Immature natural killer cell (primary cell): Measurements from ENCODE around the gene LNP1. TPM values are rescaled to one million over a fixed set of nuclear protein-coding genes. Genes with fewer than 3 reads are reported as not detected.
"Not testable (repeated sequence)": the region's sequence is repeated elsewhere in the genome, so short reads cannot be mapped to it uniquely, and the experiment has no call there.

Experiments used
- DNase-seq, 3 donors: peaks; one replicate each; pipeline ENCODE4 v3.0.0; 2022; ENCODE audit warnings: mixed read lengths in 1 of 3
- H3K27ac Mint-ChIP-seq, 6 donors: one replicate each; pipeline ENCODE4 v1.8.0; 2020; ENCODE audit warnings: mixed read lengths in 6 of 6, mild to moderate bottlenecking in 5 of 6, inconsistent platforms in 4 of 6, moderate library complexity in 3 of 6
- H3K27me3 Mint-ChIP-seq, 3 donors: one replicate each; pipeline ENCODE4 v1.8.0; 2020 to 2021; ENCODE audit warnings: low read depth in 3 of 3, mild to moderate bottlenecking in 3 of 3, mixed read lengths in 3 of 3, moderate library complexity in 3 of 3, inconsistent platforms in 1 of 3
- H3K36me3 Mint-ChIP-seq, 3 donors: one replicate each; pipeline ENCODE4 v1.8.0; 2020; ENCODE audit warnings: mixed read lengths in 3 of 3, inconsistent platforms in 2 of 3, mild to moderate bottlenecking in 2 of 3
- H3K4me1 Mint-ChIP-seq, 2 donors: one replicate each; pipeline ENCODE4 v1.8.0; 2020; ENCODE audit warnings: inconsistent platforms in 2 of 2, mild to moderate bottlenecking in 2 of 2, mixed read lengths in 2 of 2, moderate library complexity in 1 of 2
- H3K4me3 Mint-ChIP-seq, 5 donors: one replicate each; pipeline ENCODE4 v1.8.0; 2020; ENCODE audit warnings: mild to moderate bottlenecking in 5 of 5, mixed read lengths in 5 of 5, inconsistent platforms in 3 of 5, moderate library complexity in 3 of 5
- H3K9me3 Mint-ChIP-seq, 6 donors: one replicate each; pipeline ENCODE4 v1.8.0; 2020; ENCODE audit warnings: mild to moderate bottlenecking in 6 of 6, mixed read lengths in 6 of 6, inconsistent platforms in 4 of 6, moderate library complexity in 3 of 6
- polyA plus RNA-seq, 3 donors: library from polyadenylated mRNA; unstranded; fragments of 300-500 nt; fragmentation: Illumina TruSeq; gene quantifications; one replicate each; pipeline ENCODE4 v1.2.3, GENCODE V29; 2021

LNP1 gene
- polyA plus RNA-seq, 3 donors from 2014 or later, result 0.47 to 1.7 (median 0.93) TPM

DNA sequence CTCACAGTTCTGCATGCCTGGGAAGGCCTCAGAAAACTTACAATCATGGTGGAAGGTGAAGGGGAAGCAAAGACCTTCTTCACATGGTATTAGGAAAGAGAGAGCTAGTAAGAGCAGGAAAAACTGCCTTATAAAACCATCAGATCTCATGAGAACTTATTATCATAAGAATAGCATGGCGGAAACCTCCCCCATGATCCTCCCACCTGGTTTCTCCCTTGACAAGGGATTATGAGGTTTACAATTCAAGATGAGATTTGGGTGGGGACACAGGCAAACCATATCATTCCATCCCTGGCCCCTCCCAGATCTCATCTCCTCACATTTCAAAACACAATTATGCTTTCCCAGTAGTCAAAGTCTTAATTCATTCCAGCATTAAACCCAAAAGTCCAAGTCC lies 56.5 kb downstream of the LNP1 start:
- no peak for DNase-seq
- Mint-ChIP-seq H3K4me3 (no peak overlapping the region), H3K27ac (no peak overlapping the region), H3K4me1 (no peaks in the 10 kb centered on the region), H3K27me3 (no peaks in the 10 kb centered on the region), H3K9me3 (no peaks in the 10 kb centered on the region), H3K36me3 (no peaks in the 10 kb centered on the region)

DNA sequence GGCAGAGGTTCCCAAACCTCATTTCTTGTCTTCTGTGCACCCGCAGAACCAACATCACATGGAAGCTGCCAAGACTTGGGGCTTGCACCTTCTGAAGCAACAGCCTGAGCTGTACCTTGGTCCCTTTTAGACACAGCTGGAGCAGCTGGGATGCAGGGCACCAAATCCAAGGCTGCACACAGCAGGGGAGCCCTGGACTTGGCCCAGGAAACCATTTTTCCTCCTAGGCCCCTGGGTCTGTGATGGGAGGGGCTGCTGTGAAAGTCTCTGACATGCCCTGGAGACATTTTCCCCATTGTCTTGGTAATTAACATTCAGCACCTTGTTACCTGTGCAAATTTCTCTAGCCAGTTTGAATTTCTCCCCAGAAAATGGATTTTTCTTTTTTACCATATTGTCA lies 57.5 kb downstream of the LNP1 start:
- H3K27ac Mint-ChIP-seq, result no peak overlapping the region

DNA sequence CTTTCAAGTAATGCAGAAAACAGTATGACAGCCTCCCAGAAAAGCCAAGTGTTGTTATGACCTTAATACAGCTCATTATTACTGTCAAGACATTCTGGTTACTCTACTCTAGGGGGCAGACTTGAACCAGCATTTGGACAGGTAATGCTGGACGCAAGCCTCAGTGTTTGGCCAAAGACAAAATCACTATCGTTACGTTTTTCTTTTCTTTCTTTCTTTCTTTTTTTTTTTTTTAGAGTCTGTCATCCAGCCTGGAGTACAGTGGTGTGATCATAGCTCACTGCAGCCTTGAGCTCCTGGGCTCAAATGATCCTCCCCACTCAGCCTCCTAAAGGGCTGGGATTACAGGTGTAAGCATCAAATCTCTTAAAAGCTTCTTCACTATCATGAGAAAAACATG lies 61.7 kb downstream of the LNP1 start:
- Mint-ChIP-seq H3K27ac (no peak overlapping the region), H3K4me1 (no peaks in the 10 kb centered on the region), H3K9me3 (no peaks in the 10 kb centered on the region), H3K36me3 (no peaks in the 10 kb centered on the region), H3K4me3 (no peak overlapping the region), H3K27me3 (peaks cover 0 to 4% (median 1%) of the 10 kb centered on the region in 3 donors)
- DNase-seq, result peak; percentile 6 to 10 (median 7)

More for the DNA sequence above, 57.5 kb downstream of the LNP1 start:
- Mint-ChIP-seq H3K36me3 (no peaks in the 10 kb centered on the region), H3K4me3 (no peak overlapping the region), H3K9me3 (no peaks in the 10 kb centered on the region), H3K27me3 (peaks cover 0 to 4% (median 0%) of the 10 kb centered on the region in 3 donors), H3K4me1 (no peaks in the 10 kb centered on the region)
- no peak for DNase-seq

DNA sequence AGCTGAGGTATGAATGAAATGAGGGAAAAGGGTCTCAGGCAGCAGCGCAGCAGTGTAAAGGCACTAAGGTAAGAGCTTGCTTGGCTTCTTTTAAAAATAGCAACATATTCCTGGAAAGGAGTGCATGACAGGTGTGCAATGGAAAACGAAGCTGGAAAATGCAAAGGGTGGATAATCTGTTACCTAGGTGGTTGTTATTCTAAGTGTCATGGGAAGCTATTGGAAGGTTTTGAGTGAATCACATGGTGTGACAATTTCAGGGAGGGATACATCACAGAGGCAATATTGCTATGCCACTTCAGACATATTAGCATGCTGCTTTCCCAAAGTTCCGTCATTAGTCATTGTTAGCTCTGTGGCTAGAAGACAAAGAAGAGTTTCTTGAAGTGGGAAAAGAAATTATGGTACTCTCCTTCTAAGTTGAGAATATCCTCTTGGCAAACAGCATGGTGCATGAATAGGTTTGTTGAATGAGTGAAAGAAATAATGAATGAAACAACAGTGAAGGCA lies 62.4 kb downstream of the LNP1 start:
- H3K9me3 Mint-ChIP-seq, result peaks cover 0 to under 1% (median 0%) of the 10 kb centered on the region in 6 donors
- H3K27me3 Mint-ChIP-seq, result peaks cover 1 to 4% (median 1%) of the 10 kb centered on the region in 3 donors
- no peak overlapping the region for H3K4me3 Mint-ChIP-seq
- no peak for DNase-seq
- no peaks in the 10 kb centered on the region for H3K4me1 Mint-ChIP-seq
- no peak overlapping the region for H3K27ac Mint-ChIP-seq
- H3K36me3 Mint-ChIP-seq, result no peaks in the 10 kb centered on the region

DNA sequence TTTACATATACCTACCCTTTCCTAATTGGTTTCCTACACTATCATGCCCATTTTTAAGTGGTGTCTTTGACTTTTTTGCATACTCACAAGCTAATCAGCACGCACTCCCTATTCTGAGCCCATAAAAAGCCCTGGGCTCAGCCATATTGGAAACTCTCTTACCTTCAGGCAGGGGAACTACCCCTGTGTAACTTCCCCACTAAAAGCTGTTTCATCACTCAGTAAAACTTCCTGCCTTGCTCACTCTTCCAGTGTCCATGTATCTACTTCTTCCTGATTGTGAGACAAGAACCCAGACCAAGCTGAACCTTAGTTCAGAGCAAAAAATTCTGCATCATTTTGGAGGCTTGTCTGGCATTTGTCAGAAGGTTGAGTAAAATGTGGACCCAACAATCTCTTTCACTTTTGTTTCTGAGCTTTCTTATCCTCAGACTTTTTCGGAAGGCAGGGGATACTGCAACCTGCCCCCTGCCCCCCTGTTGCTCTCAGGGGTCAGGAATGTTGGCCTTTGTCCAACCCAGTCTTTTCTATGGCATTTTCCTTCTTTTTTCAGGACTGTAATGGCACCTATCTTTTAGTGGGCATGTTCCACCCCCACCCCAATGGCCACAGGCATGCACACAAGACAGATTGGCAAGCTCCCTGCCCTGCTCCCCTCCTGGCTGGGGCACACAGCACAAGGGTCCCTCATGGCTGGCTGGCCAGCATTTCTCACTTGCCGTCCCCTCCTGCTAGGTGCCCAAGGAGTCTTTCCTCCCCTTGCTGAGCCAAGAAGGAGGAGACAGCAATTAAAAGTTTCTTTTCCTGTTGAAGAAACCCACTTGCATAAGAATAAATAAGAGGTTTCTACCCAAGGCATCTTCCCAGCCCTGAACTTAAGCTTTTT lies 64.8 kb downstream of the LNP1 start:
- no peak overlapping the region for H3K4me3 Mint-ChIP-seq

DNA sequence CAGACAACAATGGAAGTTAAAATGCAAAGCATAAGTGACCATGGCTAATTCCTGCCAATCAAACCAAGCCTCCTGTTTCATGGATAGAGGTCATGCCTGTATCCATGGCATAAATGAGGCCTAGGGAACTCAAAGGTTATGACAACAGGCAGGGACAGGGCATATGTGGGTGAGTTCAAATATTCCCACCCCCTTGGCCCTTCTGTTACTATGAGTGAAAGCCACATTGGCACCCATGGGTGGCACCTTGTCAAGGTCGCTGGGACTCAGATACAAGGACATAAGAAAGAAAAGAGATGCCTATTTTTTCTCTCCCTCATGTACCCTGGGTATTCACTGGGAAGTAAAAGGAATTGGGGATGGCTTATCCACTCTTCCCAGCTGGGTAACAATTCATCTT lies 65.8 kb downstream of the LNP1 start:
- Mint-ChIP-seq H3K27ac (no peak overlapping the region), H3K27me3 (peaks cover 1 to 7% (median 3%) of the 10 kb centered on the region in 3 donors), H3K4me1 (no peaks in the 10 kb centered on the region), H3K9me3 (peaks cover 0 to 7% (median 0%) of the 10 kb centered on the region in 6 donors), H3K4me3 (no peak overlapping the region), H3K36me3 (no peaks in the 10 kb centered on the region)
- DNase-seq, result no peak

More for the DNA sequence above, 64.8 kb downstream of the LNP1 start:
- Mint-ChIP-seq H3K27ac (no peak overlapping the region), H3K36me3 (no peaks in the 10 kb centered on the region), H3K9me3 (peaks cover 0 to 7% (median 0%) of the 10 kb centered on the region in 6 donors), H3K27me3 (peaks cover 1 to 7% (median 3%) of the 10 kb centered on the region in 3 donors), H3K4me1 (no peaks in the 10 kb centered on the region)
- DNase-seq, result no peak

DNA sequence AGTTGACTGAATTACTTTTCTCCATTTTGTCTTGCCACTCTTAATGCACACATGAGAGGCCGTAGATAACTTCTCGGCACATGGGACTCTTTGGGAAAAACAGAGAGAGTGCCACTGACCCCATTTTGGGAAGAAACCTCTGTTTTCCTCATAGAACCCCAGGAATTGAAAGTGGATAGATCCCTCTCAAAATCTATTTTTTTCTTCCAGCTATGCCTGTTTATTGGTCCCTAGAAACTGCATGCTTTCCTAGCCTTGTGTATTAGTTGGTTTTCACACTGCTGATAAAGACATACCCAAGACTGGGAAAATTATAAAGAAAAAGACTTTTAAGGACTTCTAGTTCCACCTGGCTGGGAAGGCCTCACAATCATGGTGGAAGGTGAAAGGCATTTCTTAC lies 67.3 kb downstream of the LNP1 start:
- H3K9me3 Mint-ChIP-seq, result peaks cover 0 to 7% (median 0%) of the 10 kb centered on the region in 6 donors
- no peaks in the 10 kb centered on the region for H3K36me3 Mint-ChIP-seq
- no peak overlapping the region for H3K4me3 Mint-ChIP-seq
- H3K4me1 Mint-ChIP-seq, result no peaks in the 10 kb centered on the region
- no peak overlapping the region for H3K27ac Mint-ChIP-seq
- DNase-seq, result no peak
- peaks cover 1 to 3% (median 2%) of the 10 kb centered on the region in 3 donors for H3K27me3 Mint-ChIP-seq

DNA sequence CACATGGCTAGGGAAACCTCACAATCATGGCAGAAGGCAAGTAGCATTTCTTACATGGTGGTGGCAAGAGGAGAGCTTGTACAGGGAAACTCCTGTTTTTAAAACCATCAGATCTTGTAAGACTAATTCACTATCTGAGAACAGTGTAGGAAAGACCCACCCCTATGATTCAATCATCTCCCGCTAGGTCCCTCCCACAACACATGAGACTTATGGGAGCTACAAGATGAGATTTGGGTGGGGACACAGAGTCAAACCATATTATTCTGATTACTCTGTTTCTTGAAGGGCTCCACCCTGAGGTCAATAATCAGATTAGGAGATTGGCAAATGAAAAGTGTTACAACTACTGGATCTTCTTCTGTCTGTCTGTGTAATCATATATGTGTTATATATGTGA lies 69.6 kb downstream of the LNP1 start:
- no peak overlapping the region for H3K27ac Mint-ChIP-seq
- H3K9me3 Mint-ChIP-seq, result peaks cover 0 to 7% (median 0%) of the 10 kb centered on the region in 6 donors
- no peaks in the 10 kb centered on the region for H3K36me3 Mint-ChIP-seq
- H3K4me3 Mint-ChIP-seq, result no peak overlapping the region
- no peak for DNase-seq
- H3K27me3 Mint-ChIP-seq, result peaks cover 0 to 4% (median 2%) of the 10 kb centered on the region in 3 donors
- no peaks in the 10 kb centered on the region for H3K4me1 Mint-ChIP-seq

DNA sequence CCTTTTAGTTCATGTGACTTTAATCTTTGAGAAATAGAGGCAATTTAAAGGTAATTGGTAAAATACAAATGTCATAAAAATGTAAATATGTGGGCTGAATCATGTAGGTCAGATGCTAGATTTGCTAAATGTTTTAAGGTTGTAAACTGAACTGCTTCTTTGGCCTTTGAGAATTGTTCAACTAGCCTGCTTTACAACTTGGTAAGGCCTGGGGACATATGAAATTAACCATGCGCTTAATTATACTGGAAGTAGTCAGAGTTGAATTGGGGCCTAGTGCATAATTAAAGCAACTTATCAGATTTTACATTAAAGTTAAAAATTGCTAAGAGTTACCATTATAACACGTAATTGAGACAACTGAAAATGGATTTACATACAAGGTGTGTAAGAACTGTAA lies 70.1 kb downstream of the LNP1 start:
- Mint-ChIP-seq H3K27ac (no peak overlapping the region), H3K9me3 (peaks cover 0 to 7% (median 0%) of the 10 kb centered on the region in 6 donors), H3K27me3 (peaks cover 0 to 4% (median 4%) of the 10 kb centered on the region in 3 donors), H3K4me3 (no peak overlapping the region), H3K4me1 (no peaks in the 10 kb centered on the region), H3K36me3 (no peaks in the 10 kb centered on the region)
- DNase-seq, result no peak

DNA sequence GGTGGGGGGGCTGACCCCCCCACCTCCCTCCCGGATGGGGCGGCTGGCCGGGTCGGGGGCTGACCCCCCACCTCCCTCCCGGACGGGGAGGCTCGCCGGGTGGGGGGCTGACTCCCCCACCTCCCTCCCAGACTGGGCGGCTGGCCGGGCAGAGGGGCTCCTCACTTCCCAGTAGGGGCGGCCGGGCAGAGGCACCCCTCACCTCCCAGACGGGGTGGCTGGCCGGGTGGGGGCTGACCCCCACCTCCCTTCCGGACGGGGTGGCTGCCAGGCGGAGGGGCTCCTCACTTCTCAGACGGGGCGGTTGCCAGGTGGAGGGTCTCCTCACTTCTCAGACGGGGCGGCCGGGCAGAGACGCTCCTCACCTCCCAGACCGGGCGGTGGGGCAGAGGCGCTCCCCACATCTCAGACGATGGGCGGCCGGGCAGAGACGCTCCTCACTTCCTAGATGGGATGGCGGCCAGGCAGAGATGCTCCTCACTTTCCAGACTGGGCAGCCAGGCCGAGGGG lies 76.6 kb downstream of the LNP1 start:
- H3K9me3 Mint-ChIP-seq, DNase-seq, H3K4me1 Mint-ChIP-seq, H3K4me3 Mint-ChIP-seq, H3K27me3 Mint-ChIP-seq, H3K27ac Mint-ChIP-seq, H3K36me3 Mint-ChIP-seq: not testable (repeated sequence)

DNA sequence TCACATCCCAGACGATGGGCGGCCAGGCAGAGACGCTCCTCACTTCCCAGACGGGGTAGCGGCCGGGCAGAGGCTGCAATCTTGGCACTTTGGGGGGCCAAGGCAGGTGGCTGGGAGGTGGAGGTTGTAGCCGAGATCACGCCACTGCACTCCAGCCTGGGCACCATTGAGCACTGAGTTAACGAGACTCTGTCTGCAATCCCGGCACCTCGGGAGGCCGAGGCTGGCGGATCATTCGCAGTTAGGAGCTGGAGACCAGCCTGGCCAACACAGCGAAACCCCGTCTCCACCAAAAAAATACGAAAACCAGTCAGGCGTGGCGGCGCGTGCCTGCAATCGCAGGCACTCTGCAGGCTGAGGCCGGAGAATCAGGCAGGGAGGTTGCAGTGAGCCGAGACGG lies 77.2 kb downstream of the LNP1 start:
- H3K36me3 Mint-ChIP-seq, H3K27ac Mint-ChIP-seq, H3K4me3 Mint-ChIP-seq, H3K4me1 Mint-ChIP-seq, DNase-seq, H3K9me3 Mint-ChIP-seq, H3K27me3 Mint-ChIP-seq: not testable (repeated sequence)

DNA sequence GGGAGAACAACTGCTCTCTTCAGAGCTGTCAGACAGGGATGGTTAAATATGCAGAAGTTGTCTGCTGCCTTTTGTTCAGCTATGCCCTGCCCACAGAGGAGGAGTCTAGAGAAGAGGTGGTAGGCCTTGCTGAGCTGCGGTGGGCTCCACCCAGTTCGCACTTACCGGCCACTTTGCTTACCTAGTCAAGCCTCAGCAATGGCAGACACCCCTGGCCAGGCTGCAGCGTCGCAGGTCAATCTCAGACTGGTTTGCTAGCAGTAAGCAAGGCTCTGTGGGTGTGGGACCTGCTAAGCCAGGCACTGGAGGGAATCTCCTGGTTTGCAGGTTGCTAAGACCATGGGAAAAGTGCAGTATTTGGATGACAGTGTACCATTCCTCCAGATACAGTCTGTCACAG lies 78.7 kb downstream of the LNP1 start:
- Mint-ChIP-seq H3K27ac (no peak overlapping the region), H3K36me3 (no peaks in the 10 kb centered on the region), H3K27me3 (peaks cover 1 to 11% (median 6%) of the 10 kb centered on the region in 3 donors), H3K4me1 (no peaks in the 10 kb centered on the region), H3K9me3 (peaks cover 0 to 2% (median 0%) of the 10 kb centered on the region in 6 donors), H3K4me3 (no peak overlapping the region)
- DNase-seq, result no peak

DNA sequence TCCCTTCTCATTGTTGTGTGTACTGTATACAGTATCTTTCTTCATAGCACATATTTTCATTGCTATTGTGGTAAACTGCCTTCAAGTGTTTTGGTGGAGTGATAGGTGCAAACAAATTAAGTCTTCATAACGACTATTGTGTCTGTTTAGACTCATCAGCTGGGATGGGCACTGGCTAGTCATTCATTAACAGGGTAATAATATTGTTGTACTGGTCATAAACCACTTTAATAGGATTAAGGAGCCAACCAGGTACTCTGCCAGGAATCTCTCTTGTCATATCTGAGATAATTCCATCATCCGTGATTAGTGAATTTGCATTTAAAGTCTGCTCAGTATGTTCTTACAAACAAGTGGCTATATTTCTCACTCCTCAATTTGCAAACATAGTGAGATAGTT lies 80.8 kb downstream of the LNP1 start:
- H3K27ac Mint-ChIP-seq, result no peak overlapping the region
- no peak for DNase-seq
- H3K27me3 Mint-ChIP-seq, result peaks cover 0 to 8% (median 6%) of the 10 kb centered on the region in 3 donors
- no peaks in the 10 kb centered on the region for H3K36me3 Mint-ChIP-seq
- peaks cover 0 to 2% (median 0%) of the 10 kb centered on the region in 6 donors for H3K9me3 Mint-ChIP-seq
- no peak overlapping the region for H3K4me3 Mint-ChIP-seq
- H3K4me1 Mint-ChIP-seq, result no peaks in the 10 kb centered on the region

DNA sequence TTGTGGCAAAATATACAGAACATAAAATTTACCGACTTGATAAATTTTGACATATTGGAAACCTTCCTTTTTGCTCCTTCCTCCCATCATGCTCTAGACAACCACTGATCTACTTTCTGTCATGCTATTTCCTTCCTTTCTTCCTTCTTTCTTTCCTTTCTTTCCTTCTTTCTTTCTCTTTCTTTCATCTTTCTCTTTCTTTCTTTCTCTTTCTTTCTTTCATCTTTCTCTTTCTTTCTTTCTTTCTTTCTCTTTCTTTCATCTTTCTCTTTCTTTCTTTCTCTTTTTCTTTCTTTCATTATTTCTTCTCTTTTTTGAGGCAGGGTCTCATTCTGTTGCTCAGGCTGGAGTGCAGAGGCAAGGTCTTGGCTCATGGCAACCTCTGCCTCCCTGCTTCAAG lies 82.2 kb downstream of the LNP1 start:
- H3K9me3 Mint-ChIP-seq, result peaks cover 0 to 2% (median 0%) of the 10 kb centered on the region in 6 donors
- DNase-seq, result no peak
- H3K4me1 Mint-ChIP-seq, result no peaks in the 10 kb centered on the region
- H3K36me3 Mint-ChIP-seq, result no peaks in the 10 kb centered on the region
- no peak overlapping the region for H3K4me3 Mint-ChIP-seq
- peaks cover 0 to 8% (median 6%) of the 10 kb centered on the region in 3 donors for H3K27me3 Mint-ChIP-seq
- H3K27ac Mint-ChIP-seq, result no peak overlapping the region
